Endodermal cell (in vitro differentiated cells): ENCODE measurements around the gene CCDC13. TPM values are rescaled to one million over a fixed set of nuclear protein-coding genes. Genes with fewer than 3 reads are reported as not detected.
"Not testable (repeated sequence)": the region's sequence is repeated elsewhere in the genome, so short reads cannot be mapped to it uniquely, and the experiment has no call there.

Experiments
- DNase-seq: peaks from one replicate; pipeline ENCODE4 v3.0.0-alpha.2; 2017
- H3K27ac ChIP-seq: 2 replicates; pipeline ENCODE4 v1.5.1; 2013; ENCODE audit warnings: mild to moderate bottlenecking, low read depth, low read length, moderate library complexity
- H3K27me3 ChIP-seq: 2 replicates; pipeline ENCODE4 v1.6.1; 2013; ENCODE audit warnings: mild to moderate bottlenecking, low read length, moderate library complexity; ENCODE audit not compliant: insufficient read depth, control insufficient read depth, poor library complexity, severe bottlenecking
- H3K36me3 ChIP-seq: 2 replicates; pipeline ENCODE4 v1.7.0; 2013; ENCODE audit warnings: mild to moderate bottlenecking, low read length, moderate library complexity; ENCODE audit not compliant: control insufficient read depth, insufficient read depth
- H3K4me1 ChIP-seq: one replicate; pipeline ENCODE4 v1.7.0; 2013; ENCODE audit warnings: low read length; ENCODE audit not compliant: control insufficient read depth, insufficient read depth
- H3K4me3 ChIP-seq: 2 replicates; pipeline ENCODE4 v1.5.1; 2013; ENCODE audit warnings: mild to moderate bottlenecking, low read length, moderate library complexity
- H3K9ac ChIP-seq: 2 replicates; pipeline ENCODE4 v1.6.1; 2013; ENCODE audit warnings: mild to moderate bottlenecking, low read length, moderate library complexity; ENCODE audit not compliant: poor library complexity, severe bottlenecking; ENCODE audit errors: extremely low read depth
- H3K9me3 ChIP-seq: 2 replicates; pipeline ENCODE4 v1.6.1; 2013; ENCODE audit warnings: mild to moderate bottlenecking, low read length, moderate library complexity; ENCODE audit not compliant: control insufficient read depth
- H3K27ac Mint-ChIP-seq: 2 replicates; pipeline ENCODE4 v1.8.0; 2020; ENCODE audit warnings: mixed read lengths
- H3K27me3 Mint-ChIP-seq: 2 replicates; pipeline ENCODE4 v1.8.0; 2021; ENCODE audit warnings: mild to moderate bottlenecking, mixed read lengths; ENCODE audit not compliant: insufficient read depth
- H3K36me3 Mint-ChIP-seq: 2 replicates; pipeline ENCODE4 v1.8.0; 2020; ENCODE audit warnings: low read depth, mixed read lengths
- H3K4me1 Mint-ChIP-seq: 2 replicates; pipeline ENCODE4 v1.8.0; 2020; ENCODE audit warnings: mixed read lengths
- H3K4me3 Mint-ChIP-seq: 2 replicates; pipeline ENCODE4 v1.8.0; 2020; ENCODE audit warnings: mild to moderate bottlenecking, moderate library complexity, mixed read lengths
- H3K9me3 Mint-ChIP-seq: 2 replicates; pipeline ENCODE4 v1.8.0; 2020; ENCODE audit warnings: mild to moderate bottlenecking, mixed read lengths
- CTCF ChIP-seq: fragments of 200-600 bp; sonication (generic); conservative IDR thresholded peaks from 2 replicates; pipeline ENCODE4 v1.5.0; 2021; ENCODE audit warnings: antibody characterized with exemption, mild to moderate bottlenecking
- WGBS, 2 experiments: methylation state at CpG; one replicate each; pipeline versions ENCODE4 v1.1.5 to v1.1.7; 2013; ENCODE audit warnings: missing lambda C conversion rate in 2 of 2, mixed read lengths in 1 of 2; ENCODE audit not compliant: insufficient coverage in 1 of 2, insufficient read length in 1 of 2; 5-methylcytosine and 5-hydroxymethylcytosine counted together
- total RNA-seq, 2 donors: library from RNA; stranded (reverse); fragmentation: NEBNext Ultra II Directional in 1 of 2; extraction: Animal tissue kit (Norgen Biotek cat#: 25700) in 1 of 2; gene quantifications; 2 replicates in 1 of 2; 3 replicates in 1 of 2; pipeline ENCODE4 v1.2.1, GENCODE V29; 2021

CCDC13 gene
- total RNA-seq, 2 donors from 2014 or later = 0.64 to 1.1 TPM

- Histone ChIP-seq H3K27me3 (no peaks in the 10 kb centered on the region), H3K36me3 (no peaks in the 10 kb centered on the region), H3K4me3 (no peak overlapping the region), H3K9me3 (peaks cover 3% of the 10 kb centered on the region), H3K27ac (no peak overlapping the region), H3K9ac (no peak overlapping the region), H3K4me1 (no peaks in the 10 kb centered on the region)
- DNase-seq = no peak
- H3K27me3 Mint-ChIP-seq = no peaks in the 10 kb centered on the region
- no peak overlapping the region for H3K27ac Mint-ChIP-seq
- WGBS, 2 experiments = 93 to 97% methylated on average over 3 to 5 of the region's 5 CpGs
- no peak for TF ChIP-seq CTCF
- peaks cover 1% of the 10 kb centered on the region for H3K9me3 Mint-ChIP-seq
- peaks cover 1% of the 10 kb centered on the region for H3K36me3 Mint-ChIP-seq
- H3K4me1 Mint-ChIP-seq = peaks cover 14% of the 10 kb centered on the region
- H3K4me3 Mint-ChIP-seq = no peak overlapping the region
Measured at GRCh38 chr3:42814246-42814645, 41.2 kb upstream of the CCDC13 start.

GRCh38 chr3:42811118-42811883 is 38.2 kb upstream of the CCDC13 start:
- H3K4me3 ChIP-seq, H3K36me3 ChIP-seq, H3K4me1 ChIP-seq, H3K36me3 Mint-ChIP-seq, H3K27me3 ChIP-seq, H3K27ac ChIP-seq, H3K4me3 Mint-ChIP-seq, H3K27me3 Mint-ChIP-seq, H3K9ac ChIP-seq: not testable (repeated sequence)
- peak overlapping the region; percentile 96 for H3K27ac Mint-ChIP-seq
- WGBS, 2 experiments = 78 to 85% methylated on average over 10 to 15 of the region's 15 CpGs
- peaks cover 12% of the 10 kb centered on the region for H3K9me3 Mint-ChIP-seq
- H3K4me1 Mint-ChIP-seq = peaks cover 20% of the 10 kb centered on the region
- peaks cover 20% of the 10 kb centered on the region for H3K9me3 ChIP-seq
- peak; percentile 78 for DNase-seq

GRCh38 chr3:42810706-42811105 is 37.7 kb upstream of the CCDC13 start:
- not testable (repeated sequence) for H3K36me3 Mint-ChIP-seq, DNase-seq, H3K27me3 ChIP-seq, H3K4me1 ChIP-seq, H3K36me3 ChIP-seq, H3K9ac ChIP-seq, H3K4me3 Mint-ChIP-seq, H3K4me3 ChIP-seq, H3K27me3 Mint-ChIP-seq, H3K27ac ChIP-seq
- peak overlapping the region; percentile 96 for H3K27ac Mint-ChIP-seq
- peaks cover 20% of the 10 kb centered on the region for H3K9me3 ChIP-seq
- peaks cover 24% of the 10 kb centered on the region for H3K4me1 Mint-ChIP-seq
- WGBS, 2 experiments = 85 to 91% methylated on average over 7 to 10 of the region's 10 CpGs
- peaks cover 14% of the 10 kb centered on the region for H3K9me3 Mint-ChIP-seq

GRCh38 chr3:42809202-42809601 is 36.1 kb upstream of the CCDC13 start, which contains the start of gene ACKR2:
Gene ACKR2, plus strand, starts transcription at chr3:42809445. Its CDS starts 55,058 bp downstream, at chr3:42864503.
- H3K27ac ChIP-seq = no peak within 1 kb of the TSS
- Mint-ChIP-seq H3K36me3 (peaks cover 6% of the 10 kb centered on the region), H3K4me3 (no peak within 1 kb of the TSS), H3K9me3 (peaks cover 14% of the 10 kb centered on the region), H3K27me3 (no peaks in the 10 kb centered on the region), H3K27ac (no peak within 1 kb of the TSS), H3K4me1 (peaks cover 20% of the 10 kb centered on the region)
- peaks cover 20% of the 10 kb centered on the region for H3K9me3 ChIP-seq
- H3K4me1 ChIP-seq = peaks cover 3% of the 10 kb centered on the region
- no peaks in the 10 kb centered on the region for H3K36me3 ChIP-seq
- WGBS, 2 experiments = 88 to 97% methylated on average over 5 of the region's 5 CpGs
- DNase-seq = no peak
- H3K27me3 ChIP-seq = no peaks in the 10 kb centered on the region
- H3K4me3 ChIP-seq = no peak within 1 kb of the TSS
- no peak within 1 kb of the TSS for H3K9ac ChIP-seq
- no peak for TF ChIP-seq CTCF
